HS-5 (cell line): ENCODE data around the gene LRRC26.

Source experiments
- DNase-seq: peaks from one replicate; pipeline ENCODE4 v3.0.0-alpha.2; 2012; ENCODE audit warnings: low read depth

LRRC26 gene

DNA sequence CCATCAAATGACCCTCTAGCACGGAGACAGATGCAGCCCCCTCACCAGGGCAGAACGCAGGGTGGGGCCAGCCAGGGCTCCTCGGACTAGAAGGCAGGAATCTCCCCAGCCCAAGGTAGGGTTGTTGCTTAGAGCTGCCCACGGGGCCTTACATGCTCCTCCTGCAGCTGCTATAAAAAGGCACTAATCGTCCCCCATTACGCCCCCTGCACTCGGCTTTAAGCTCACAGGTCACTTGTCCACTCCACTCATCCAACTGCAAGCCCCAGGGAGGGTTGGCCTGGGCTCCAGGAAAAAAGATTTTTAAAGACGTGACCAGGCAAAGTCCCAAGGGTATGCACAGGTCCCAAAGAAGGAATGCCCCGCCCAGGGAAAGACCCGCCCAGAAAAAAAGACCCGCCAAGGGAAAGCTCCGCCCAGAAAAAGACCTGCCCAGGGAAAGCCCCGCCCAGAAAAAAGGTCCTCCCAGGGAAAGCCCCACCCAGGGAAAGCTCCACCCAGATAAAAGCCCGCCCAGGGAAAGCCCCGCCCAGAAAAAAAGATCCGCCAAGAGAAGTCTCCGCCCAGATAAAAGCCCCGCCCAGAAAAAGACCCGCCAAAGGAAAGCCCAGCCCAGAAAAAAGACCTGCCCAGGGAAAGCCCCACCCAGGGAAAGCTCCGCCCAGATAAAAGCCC lies 19.8 kb downstream of the LRRC26 start:
- no peak for DNase-seq

DNA sequence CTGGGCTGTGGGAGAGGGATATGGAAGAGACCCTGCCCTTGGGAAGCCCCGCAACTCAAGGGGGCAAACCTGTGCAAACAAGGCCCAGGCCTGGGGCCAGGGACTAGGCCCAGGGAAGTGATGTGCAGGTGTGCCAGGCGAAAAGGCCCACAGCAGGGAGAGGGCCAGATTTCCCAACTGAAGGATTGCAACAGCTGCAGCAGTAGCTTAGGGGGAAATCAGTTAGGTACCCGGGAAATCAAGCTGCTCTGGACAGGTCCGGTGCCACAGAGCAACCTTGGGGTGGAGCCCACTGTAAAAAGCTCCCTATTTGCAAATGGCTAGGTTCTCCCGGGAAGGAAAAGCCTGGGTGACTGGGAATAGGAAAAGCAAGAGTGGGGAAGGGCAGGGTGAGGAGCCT lies 20.5 kb downstream of the LRRC26 start:
- DNase-seq: no peak

- DNase-seq: no peak
These were observed 21.2 kb downstream of the LRRC26 start for GRCh38 chr9:137148661-137149060.

GRCh38 chr9:137148242-137148641 lies 21.6 kb downstream of the LRRC26 start:
- no peak for DNase-seq

- no peak for DNase-seq
These were observed 22.1 kb downstream of the LRRC26 start for GRCh38 chr9:137147793-137148160.

- no peak for DNase-seq
These were observed 22.6 kb downstream of the LRRC26 start for GRCh38 chr9:137147091-137147792.

GRCh38 chr9:137146527-137146918 lies 23.3 kb downstream of the LRRC26 start:
- DNase-seq: no peak

DNA sequence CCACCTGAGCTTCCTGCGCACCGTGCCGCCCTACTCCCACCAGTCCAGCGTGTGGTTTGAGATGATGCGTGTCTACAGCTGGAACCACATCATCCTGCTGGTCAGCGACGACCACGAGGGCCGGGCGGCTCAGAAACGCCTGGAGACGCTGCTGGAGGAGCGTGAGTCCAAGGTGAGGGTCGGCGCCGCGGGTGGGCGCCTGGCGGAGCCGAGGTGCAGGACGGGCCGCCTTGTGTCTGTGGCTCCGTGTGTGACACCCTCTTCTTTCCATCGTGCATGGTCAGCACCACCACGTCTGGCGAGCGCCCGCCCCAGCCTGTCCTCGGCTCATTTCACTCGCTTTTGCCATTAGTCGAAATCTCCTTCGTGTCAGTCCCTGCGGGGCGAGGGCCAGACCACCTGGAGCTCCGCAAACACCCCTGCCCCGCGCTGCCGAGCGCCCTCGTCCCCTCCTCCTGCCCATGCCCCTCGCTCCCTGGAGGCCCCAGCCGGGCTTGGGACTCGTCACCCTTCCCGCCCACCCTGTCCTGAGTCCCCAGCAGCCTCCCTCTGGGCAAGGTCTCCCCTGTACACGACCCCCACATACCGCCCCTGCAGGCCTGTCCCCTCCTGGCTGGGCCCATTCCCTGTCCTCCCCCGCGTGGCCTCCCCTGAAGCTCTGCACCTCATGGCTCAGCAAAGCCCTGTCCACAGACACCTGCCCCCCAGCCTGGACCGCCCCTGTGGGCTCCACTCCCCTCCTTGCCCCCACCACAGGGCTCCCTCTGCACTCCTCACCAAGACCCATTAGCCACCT lies 23.9 kb downstream of the LRRC26 start:
- DNase-seq: no peak

GRCh38 chr9:137143459-137143858 lies 26.4 kb downstream of the LRRC26 start:
- no peak for DNase-seq

- no peak for DNase-seq
These were observed 27.6 kb downstream of the LRRC26 start for GRCh38 chr9:137141976-137142936.

- DNase-seq: no peak
These were observed 28.6 kb downstream of the LRRC26 start for GRCh38 chr9:137141050-137141810.

DNA sequence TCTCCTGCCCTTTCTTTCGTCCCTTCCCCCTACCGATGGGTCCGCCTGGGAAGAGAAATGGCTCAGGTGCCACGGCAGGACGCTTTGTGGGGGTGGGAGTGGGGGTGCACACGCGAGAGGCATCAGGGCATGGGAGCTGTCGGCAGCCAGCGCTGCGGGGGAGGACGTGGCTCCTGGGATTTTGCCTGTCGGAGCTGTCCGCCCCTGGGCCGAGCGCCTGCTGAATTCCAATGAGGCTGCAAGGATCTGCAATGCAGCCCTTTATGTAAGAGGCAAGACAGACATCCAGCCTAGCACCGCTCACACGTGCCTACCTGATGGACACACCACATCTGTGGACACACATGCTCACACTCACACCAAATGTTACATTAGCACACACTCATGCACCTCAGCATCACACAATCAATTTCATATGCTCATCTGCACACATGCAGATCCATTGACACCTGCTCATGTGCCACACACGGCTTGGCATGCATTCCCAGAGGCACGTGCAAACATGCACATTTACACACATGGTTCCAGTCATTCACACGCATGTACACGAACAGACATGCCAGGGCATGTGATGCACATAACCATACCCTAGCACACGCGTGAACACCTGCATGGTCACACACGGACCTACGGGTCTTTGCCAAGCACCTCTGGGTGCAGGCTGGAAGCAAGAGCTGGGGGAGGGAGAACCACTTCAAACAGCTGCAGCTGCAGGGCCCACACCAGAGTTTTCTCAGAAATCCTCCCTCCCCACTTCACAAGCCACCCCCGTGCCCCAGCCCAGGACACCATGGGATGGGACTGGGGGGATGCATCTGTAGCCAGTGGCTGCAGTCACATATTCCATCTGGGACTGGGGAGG lies 29.5 kb downstream of the LRRC26 start:
- no peak for DNase-seq

- no peak for DNase-seq
These were observed 30.2 kb downstream of the LRRC26 start for GRCh38 chr9:137139468-137140150.

GRCh38 chr9:137138722-137139467 lies 31.0 kb downstream of the LRRC26 start, which contains the start of gene GRIN1:
GRIN1 (plus strand) TSS chr9:137139154; CDS start chr9:137139487, 333 bp downstream.
- no peak for DNase-seq

GRCh38 chr9:137138058-137138721 lies 31.7 kb downstream of the LRRC26 start:
- no peak for DNase-seq

DNA sequence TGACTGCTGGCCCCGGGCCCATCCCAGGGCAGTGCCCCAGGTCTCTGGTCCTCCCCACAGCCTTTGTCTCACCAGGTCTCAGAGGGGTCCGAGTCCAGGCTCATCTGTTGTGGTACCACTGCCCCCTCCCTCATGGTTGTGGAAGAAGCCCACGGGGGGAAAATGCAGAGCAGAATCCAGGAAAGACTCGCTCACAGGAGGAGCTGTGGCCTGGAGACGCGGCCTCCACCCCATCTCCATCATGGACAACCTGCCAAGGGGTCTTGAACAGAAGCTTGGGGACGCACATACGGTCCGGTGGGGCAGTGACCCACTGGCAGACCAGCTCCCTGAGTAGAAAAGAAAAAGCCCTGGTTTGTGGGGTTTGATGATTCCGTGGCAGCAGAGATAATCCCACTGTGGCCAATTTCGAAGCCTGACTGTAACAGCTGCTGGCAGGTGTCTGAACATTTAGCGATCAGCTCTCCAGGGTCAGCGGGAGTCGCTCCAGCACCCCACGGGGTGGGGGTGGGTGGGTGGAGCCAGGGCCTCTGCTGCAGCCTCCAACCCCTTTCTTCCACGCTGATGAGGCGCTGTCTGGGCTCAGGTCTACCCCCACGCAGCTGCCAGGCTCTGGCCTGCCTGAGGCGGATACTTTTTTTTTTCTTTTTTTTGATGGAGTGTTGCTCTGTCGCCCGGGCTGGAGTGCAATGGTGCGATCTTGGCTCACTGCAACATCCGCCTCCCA lies 32.8 kb downstream of the LRRC26 start:
- no peak for DNase-seq

- no peak for DNase-seq
These were observed 33.5 kb downstream of the LRRC26 start for GRCh38 chr9:137136261-137136880.
